GM06990 (cell line): ENCODE measurements around the gene ERICH2.
"Not testable (repeated sequence)": the region's sequence is repeated elsewhere in the genome, so short reads cannot be mapped to it uniquely, and the experiment has no call there.

Source experiments
- DNase-seq: peaks from one replicate; pipeline ENCODE4 v3.0.0-alpha.2; 2011; ENCODE audit not compliant: insufficient read length; ENCODE audit errors: extremely low read depth
- H3K27me3 ChIP-seq: replicated peaks from 2 replicates; pipeline ENCODE4 v1.6.0; 2011; ENCODE audit warnings: low read length; ENCODE audit not compliant: control insufficient read depth, insufficient read depth
- H3K36me3 ChIP-seq: 2 replicates; pipeline ENCODE4 v1.5.1; 2011; ENCODE audit warnings: low read length; ENCODE audit not compliant: control insufficient read depth, insufficient read depth
- H3K4me3 ChIP-seq: replicated peaks from 2 replicates; pipeline ENCODE4 v1.5.1; 2011; ENCODE audit warnings: low read depth, mild to moderate bottlenecking, control low read depth, low read length
- TF ChIP-seq, protein P1 (sequence below): IDR thresholded peaks from 2 replicates; pipeline ENCODE4 v1.5.1; 2011; ENCODE audit warnings: low read length, control low read depth, mild to moderate bottlenecking, inconsistent platforms; ENCODE audit not compliant: insufficient read depth, poor library complexity, severe bottlenecking

Gene ERICH2, protein sequence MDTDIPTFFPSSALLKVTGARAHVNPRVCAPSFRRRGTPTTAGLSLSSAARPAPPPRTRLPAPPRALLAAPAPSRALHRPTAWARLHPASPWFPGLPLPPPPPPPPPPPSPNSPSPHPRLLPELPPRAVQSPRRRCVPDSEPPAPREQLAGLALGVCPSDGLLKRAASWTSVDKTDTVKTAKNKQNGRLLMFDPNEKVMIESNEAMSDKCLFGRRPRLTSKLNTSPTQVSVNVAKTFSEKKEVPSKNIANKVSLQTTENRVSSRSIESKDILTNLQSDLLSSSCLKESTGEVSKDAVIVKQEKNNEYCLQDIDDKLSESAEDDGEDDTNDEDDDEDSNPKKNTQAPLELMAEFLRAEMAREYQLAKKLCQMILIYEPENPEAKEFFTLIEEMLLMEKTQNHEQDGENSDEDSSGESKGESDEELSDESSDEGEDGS

DNA sequence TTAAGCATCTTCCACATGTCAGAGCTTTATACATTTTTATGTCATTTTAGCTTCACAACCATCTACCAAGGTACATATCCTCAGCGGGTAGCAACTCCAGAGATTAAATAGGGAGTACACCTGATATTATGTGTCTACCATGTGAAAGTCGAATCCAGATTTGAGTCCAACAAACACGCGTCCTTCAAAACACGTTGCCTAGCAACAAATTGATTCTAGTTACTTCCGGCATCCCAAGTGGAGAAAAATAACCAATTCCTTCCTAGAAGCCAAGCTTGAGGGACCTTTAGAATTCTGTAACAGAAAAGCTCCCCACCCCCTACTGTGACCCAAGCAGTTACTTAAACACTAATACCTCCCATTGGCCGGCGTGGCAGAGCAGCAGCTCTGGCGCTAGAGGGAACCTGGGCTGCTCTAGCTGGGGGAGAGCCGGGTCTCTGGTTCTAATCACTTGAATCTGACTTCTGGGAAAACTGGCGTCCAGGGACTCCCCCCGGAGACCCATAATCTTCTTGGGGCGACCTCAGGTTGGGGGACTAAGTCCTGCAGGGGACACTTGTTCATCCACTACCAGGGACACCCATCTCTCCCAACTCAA is at the start of gene ERICH2:
ERICH2 (plus strand) TSS at position 371 of the 598 bp plus-strand sequence. CDS start 304 bp downstream, outside the sequence.
- no peak for DNase-seq
- no peaks in the 10 kb centered on the region for H3K36me3 ChIP-seq

DNA sequence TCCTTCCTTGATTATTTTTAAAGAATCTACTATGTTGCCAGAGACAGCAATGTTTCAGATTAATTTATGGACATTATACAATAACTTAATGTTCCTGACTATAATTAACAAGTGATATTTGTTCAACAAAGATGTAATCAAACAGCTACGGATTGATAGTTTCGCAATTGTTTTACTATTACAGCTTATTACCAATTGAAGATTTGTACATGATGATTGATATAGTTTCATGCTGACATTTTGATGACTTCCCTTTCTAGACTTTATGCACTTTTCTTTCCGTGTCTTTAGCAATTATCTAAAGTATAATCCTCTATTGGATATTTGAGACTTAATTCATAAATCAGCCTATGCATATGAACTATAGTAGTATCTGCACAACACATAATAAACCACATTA is 48.5 kb upstream of the ERICH2 start:
- DNase-seq: no peak
- no peaks in the 10 kb centered on the region; the same call in 1 of the 2 replicates for H3K27me3 ChIP-seq
- TF ChIP-seq, protein P1, sequence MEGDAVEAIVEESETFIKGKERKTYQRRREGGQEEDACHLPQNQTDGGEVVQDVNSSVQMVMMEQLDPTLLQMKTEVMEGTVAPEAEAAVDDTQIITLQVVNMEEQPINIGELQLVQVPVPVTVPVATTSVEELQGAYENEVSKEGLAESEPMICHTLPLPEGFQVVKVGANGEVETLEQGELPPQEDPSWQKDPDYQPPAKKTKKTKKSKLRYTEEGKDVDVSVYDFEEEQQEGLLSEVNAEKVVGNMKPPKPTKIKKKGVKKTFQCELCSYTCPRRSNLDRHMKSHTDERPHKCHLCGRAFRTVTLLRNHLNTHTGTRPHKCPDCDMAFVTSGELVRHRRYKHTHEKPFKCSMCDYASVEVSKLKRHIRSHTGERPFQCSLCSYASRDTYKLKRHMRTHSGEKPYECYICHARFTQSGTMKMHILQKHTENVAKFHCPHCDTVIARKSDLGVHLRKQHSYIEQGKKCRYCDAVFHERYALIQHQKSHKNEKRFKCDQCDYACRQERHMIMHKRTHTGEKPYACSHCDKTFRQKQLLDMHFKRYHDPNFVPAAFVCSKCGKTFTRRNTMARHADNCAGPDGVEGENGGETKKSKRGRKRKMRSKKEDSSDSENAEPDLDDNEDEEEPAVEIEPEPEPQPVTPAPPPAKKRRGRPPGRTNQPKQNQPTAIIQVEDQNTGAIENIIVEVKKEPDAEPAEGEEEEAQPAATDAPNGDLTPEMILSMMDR: no peak

More for the DNA sequence above, at the start of gene ERICH2:
- Histone ChIP-seq H3K27me3 (peaks cover 4% of the 10 kb centered on the region), H3K4me3 (peak within 1 kb of the TSS; percentile 75)
- TF ChIP-seq, protein P1: no peak

GRCh38 chr2:170722301-170722700 is 47.9 kb upstream of the ERICH2 start:
- no peak for DNase-seq
- Histone ChIP-seq H3K27me3 (no peaks in the 10 kb centered on the region; the same call in 1 of the 2 replicates), H3K4me3 (no peak overlapping the region), H3K36me3 (no peaks in the 10 kb centered on the region)
- TF ChIP-seq, protein P1: no peak

More for the DNA sequence above, 48.5 kb upstream of the ERICH2 start:
- no peaks in the 10 kb centered on the region for H3K36me3 ChIP-seq
- no peak overlapping the region for H3K4me3 ChIP-seq

GRCh38 chr2:170723446-170723958 is 46.7 kb upstream of the ERICH2 start:
- DNase-seq: no peak
- Histone ChIP-seq H3K4me3 (no peak overlapping the region), H3K27me3 (no peaks in the 10 kb centered on the region), H3K36me3 (no peaks in the 10 kb centered on the region)
- TF ChIP-seq, protein P1: no peak

DNA sequence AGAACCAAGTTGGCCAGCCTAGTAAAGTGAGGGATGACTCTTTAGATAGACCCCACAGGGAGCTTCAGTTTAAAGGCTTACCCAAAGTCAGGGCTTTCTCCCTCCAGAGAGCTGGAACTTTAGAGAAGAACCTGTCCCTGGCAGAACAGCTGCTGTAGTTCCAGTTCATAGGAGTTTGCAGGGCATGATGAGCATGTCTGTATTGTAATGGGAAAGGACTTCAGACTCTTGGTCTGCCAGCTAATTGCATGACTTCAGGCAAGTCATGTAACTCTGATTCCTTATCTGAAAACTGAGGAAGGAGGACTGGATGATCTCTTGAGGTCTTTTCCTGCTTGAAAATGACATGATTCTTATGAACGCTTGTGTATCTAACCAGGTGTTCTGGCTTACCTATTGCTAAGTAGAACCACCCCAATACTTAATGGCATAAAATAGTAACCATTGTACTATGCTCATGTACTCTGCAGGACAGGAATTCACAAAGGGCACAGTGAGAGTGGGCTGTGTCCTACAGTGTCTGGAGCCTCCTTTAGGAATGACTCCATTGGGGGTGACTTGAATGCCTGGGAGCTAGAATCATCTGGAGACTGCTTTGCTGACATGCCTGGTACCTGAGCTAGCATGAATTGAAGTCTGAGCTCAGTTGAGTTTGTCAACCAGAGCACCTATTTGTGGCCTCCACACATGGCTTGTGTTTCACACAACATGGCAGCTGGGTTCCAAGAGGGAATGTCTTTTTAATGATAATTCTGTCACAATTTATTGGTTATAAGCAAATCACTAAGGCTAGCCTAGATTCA is 36.2 kb upstream of the ERICH2 start:
- TF ChIP-seq, protein P1: no peak
- Histone ChIP-seq H3K4me3 (no peak overlapping the region), H3K27me3 (no peaks in the 10 kb centered on the region; the same call in 1 of the 2 replicates), H3K36me3 (no peaks in the 10 kb centered on the region)
- DNase-seq: no peak

DNA sequence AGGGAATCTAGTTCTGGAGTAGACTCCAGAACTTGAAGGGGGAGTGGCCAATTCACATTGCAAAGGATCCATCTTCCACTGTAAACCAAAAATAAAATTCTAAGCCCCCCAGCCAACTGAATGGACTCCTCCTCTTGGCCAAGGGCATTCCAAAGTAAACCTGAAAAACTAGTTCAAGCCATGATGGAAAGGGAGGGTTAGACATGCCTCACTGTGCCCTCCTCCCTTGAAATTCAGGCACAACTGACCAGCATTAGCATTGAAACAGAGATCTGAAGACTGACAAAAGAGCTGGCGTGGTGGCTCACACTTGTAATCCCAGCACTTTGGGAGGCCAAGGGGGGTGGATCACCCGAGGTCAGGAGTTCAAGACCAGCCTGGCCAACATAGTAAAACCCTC is 35.6 kb upstream of the ERICH2 start:
- DNase-seq, H3K4me3 ChIP-seq, H3K27me3 ChIP-seq, H3K36me3 ChIP-seq: not testable (repeated sequence)
